ENCODE results near the gene STIM1.

STIM1 gene

DNA sequence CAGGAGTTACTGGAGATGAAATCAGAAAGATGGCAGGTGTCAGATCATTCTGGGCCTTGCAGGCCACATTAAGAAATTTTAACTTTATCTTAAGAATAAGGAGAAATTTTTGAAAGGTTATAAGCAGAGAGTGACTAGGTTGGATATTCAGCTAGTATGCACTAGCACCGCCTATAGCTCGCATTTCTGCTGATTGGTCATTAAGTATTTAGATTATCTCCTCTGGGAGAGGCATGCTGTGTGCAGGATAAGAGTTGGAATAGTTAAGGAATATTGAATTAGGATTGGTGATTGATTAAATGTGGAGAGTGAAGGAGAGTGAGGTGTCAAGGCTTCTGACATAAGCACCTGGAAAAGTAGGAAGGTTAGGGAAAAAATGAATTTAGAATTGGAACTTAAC is 100.6 kb downstream of the STIM1 start:
- DNase-seq, result no peak

DNA sequence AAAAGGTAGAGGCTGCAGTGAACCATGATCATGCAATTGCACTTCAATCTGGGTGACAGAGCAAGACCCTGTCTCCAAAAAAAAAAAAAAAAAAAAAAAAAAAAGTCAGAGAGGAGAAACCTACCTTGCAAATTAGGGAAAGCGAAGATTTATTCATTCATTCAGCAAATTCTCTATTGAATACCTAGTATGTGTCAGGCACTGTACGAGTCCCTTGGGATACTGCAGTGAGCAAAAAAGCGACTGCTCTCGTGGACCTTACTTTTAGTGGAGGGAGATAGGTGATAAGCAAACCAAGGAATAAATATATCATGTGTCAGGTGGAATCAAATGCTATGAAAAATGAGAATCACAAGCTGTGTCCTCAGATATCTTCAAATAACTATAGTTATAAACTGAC is 101.3 kb downstream of the STIM1 start:
- no peak for DNase-seq

DNA sequence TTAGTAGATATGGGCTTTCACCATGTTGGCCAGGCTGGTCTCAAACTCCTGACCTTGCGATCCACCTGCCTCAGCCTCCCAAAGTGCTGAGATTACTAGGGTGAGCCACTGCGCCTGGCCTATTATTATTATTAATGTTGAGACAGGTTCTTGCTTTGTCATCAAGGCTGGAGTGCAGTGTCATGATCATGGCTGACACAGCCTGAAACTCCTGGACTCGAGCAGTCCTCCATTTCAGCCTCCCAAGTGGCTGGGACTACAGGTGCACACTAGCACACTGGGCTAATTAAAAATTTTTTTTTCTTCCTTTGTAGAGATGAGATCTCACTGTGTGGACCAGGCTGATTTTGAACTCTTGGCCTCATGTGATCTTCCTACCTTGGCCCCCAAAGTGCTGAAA is 102.0 kb downstream of the STIM1 start:
- no peak for DNase-seq

DNA sequence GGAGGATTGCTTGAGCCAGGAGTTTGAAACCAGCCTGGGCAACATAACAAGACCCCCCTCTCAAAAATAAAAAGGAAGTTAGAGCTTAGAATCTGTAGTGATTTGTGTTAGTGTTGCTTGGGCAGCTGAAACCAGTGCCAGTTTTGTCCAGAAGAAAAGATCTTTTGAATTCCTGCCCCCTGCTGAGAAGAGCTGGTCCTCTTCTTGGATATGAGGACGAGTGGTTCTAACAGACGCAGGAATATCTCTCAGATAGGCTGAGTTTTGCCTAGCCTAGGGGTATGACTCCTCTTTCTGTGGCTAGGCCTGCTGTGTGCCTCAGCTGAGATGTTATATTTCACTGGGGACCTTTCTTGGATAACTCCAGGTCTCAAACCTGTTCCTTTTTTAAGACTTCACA is 102.8 kb downstream of the STIM1 start:
- DNase-seq, result no peak

DNA sequence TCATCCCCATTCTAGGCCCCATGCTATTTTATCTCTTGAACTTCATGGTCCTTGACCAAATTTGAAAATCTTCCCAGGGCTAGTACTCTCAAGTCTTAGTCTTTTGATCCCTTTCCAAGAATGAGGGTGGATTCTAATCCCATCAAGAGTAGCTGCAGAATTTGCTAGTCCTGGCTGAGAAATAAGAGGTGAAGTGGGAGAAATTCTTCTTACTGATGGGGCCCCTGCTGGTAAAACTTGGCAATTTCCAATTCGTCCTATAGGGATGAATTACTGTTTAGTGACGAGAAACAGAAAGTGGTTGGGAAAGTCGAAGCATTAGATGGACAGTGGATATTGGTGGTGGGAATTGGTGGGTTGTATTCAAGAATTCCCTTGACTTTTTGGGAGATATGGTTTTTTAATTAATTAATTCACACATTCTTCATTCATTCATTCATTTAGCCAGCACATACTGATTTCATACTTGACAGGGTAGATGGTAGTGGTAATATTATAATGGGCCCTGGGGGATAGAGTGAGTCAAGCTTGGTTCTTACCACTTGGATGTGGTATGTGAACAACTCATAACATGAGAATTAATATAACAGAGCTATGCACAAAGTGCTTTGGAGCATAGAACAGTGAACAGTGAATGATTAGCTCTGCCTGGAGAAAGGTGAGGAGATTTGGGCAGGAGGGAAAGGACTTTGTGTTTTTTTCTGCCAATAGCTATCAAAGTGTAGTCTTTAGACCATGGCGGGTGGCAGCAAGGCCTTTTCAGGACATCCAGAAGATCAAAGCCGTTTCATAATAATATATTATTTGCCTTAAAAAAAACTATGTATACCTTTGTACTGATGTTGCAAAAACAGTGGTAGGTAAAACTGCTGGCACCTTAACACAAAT is 103.8 kb downstream of the STIM1 start:
- no peak for DNase-seq

DNA sequence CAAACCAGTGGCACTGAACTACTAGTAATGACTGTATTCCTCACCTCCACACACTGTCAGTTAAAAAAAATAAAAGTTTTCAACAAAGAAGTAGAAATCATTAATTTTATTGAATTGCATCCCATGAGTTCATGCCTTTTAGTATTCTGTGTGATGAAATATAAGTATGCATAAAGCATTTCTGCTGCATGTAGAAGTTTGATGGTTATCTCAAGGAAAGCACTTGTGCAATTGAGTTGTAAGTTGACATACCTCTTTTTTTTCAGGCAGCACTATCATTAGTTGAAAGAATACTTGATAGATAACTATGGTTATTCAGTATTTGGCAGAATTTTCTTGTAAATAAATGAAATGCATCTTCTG is 104.4 kb downstream of the STIM1 start:
- no peak for DNase-seq

DNA sequence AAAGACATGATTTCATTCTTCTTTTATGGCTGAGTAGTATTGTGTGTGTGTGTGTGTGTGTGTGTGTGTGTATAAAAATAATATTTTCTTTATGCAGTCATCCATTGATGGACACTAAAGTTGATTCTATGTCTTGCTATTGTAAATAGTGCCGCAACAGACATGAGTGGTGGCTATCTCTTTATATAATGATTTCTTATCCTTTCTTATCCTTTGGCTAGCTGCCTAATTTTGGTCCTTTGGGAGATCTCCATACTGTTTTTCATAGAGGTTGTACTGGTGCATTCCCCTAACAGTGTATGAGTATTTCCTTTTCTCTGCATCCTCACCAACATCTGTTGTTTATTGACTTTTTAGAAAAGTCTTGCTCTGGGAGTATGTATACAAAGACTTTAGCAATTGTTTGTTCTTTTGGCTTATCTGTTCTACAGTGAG is 107.0 kb downstream of the STIM1 start:
- DNase-seq, result no peak

DNA sequence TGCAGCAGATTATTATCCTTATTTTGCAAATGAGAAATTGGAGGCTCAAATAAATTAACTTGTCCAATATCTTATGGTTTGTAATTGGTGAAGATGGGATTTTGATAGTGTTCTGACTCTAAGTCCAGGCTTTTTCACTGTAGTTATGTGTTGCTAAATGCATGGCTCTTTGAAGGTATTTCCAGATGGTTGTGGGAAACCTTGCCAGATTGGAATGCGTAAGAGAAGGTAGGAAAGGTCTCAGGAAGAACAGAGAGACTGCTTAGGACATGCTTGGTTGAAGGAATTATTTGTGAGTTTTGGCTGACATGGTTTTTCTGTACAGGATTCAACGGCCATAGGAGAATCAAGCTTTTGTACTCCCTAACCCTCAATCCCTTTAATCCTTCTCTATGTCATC is 108.6 kb downstream of the STIM1 start:
- DNase-seq, result no peak

DNA sequence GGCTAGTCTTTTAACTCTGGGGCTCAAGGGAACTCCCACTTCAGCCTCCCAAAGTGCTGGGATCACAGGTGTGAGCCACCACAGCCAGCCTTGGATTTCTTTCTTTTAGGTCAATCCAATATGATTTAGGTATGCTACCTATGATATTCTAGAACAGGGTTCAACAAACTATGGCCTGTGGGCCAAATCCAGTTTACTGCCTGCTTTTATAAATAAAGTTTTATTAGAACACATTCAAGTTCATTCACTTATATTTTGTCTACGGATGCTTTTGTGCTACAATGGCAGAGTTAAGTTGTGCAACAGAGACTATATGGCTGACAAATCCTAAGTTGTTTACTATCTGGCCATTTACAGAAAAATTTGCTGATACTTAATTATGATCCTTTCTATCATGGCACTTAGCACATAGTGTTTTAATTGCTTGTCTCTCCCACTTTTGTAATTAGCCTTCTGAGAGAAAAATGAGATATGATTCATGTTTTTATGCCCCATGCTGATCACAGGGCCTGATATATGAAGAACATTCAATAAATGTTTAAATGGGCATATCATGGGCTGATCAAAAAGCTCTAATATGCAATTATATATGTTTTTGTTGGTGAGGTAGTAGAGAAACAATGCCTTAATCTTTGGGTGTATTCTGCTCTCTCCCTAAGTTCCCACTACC is 109.6 kb downstream of the STIM1 start:
- no peak for DNase-seq

DNA sequence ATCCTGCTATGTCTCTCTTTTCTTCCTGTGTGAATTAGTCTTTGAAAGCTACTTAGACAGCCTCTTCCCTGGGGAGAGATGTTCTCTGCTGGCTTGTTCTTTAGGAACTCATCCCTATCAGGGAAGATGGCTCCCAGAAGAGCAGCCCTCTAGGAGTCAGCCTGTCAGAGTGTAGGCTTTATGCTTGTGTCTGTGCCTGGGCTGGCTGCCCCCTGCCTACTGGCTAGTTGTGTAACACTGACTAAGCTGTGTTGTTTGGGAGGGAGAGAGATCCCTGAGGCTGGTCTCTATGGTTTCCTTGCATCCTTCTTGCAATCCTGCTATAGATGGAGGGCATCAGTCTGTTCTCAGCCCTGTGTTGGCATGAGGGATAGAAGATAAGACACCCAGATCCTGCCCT is 112.2 kb downstream of the STIM1 start:
- DNase-seq, result no peak

DNA sequence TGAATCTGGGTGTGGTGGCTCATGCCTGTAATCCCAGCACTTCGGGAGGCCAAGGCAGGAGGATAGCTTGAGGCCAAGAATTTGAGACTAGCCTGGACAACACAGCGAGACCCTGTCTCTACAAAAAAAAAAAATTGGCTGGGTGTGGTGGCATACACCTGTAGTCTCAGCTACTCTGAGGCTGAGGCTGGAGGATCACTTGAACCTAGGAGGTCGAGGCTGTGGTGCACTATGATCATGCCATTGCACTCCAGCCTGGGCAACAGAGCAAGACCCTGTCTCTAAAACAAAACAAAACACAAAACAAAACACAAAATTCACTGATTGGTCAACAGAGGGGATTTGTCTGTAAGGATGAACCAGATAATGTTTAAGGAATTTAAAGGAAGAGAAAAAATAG is 113.7 kb downstream of the STIM1 start:
- DNase-seq, result no peak

DNA sequence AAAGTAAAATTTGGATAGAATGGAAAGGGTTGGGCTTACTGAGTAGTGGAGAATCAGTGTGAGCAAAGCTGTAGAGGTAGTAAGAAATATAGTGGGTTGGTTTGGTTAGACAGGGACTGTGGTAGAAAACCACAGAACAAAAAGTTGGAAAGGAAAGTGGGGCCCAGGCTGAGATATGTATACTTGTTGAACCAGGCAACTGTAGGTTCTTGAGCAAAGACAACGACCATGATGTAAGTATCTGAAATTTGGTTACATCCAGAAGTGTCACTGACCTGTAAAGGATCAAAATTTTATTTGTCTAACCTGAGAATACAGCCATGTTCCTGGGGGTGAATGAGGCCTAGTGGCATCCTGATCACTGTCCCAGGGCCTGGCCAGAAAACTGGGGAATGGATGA is 114.1 kb downstream of the STIM1 start:
- no peak for DNase-seq

DNA sequence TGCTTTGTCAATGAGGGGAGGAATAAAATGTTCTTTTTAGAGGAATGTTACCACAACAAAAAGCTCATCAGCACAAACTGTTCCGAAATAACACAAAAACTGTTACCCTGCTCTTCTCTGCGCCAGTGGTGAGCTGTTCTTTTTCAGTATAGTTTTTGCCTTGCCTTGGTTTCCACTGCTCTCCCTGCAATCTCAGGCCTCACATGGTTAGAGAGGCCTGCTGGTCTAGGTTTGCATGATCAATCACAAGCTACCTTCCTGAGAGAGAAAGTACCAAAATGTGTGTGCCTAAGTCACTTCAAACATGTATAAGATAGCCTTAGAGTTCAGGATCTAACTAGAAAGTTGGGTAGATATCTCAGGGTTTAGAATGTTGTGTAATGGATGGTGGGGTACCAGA is 114.6 kb downstream of the STIM1 start:
- no peak for DNase-seq

DNA sequence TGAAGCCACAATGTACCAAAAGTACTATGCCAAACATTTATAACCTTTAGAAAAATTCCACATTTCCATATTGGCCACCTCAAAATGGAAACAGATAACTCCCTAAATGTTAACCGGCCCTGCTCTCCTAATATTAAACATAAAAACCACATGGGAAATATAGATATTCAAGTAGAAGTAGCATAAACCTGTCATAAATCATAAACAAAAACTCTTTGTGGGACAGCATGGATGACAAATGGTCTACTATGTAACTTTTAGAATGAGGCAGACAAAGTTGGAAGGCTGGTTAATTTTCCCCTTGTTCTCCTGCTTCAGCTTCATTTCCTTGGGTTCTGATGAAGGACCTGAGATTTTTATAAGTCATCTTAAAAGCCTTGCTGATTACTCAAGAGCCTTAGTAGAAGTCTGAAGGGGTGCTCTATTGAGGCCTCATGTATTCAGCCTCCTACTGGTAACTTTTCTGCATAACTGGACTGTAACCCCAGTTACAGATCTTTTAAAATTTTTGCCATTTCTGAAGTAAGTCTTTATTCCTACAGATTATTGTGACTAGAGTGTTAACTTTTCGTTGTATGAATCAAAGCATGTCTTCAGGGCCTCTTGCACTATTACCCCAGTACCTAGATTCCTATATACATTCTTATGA is 116.4 kb downstream of the STIM1 start:
- DNase-seq, result no peak

DNA sequence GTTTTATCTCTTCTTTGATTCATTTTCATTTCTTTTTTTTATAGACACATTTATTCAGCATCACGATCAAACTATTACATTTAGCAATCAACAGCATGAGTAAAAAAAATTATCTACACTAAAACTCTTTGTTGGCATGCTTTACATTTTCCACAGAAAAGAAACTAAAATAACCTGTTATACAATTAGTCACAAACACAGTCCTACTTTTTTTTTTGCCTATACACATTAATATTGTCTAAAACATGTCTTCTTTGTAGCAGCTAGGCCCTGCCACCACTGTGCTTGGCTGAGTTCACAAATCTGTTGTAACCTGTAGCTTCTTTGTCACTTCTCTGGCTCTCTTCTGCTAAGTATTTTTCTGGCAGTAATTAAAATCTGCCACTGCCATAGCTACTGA is 117.0 kb downstream of the STIM1 start:
- no peak for DNase-seq

DNA sequence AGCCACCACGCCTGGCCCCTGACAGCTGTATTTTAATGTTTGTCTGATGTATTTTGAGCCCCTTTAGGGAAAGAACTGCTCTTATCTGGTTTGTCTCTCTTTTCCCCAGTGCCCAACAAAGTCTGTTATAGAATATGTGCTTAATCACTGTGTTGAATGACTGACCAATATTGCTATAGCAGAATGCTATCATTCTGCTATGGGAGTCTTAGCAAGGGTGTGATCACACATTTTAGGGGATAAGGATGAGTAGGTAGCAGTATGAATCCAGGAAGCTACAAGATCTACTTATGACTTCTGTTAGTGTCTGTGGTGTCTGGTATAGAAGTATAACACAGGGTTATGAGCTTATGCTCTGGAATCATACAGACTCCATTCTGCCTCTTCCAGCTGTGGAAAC is 121.6 kb downstream of the STIM1 start:
- DNase-seq, result no peak

DNA sequence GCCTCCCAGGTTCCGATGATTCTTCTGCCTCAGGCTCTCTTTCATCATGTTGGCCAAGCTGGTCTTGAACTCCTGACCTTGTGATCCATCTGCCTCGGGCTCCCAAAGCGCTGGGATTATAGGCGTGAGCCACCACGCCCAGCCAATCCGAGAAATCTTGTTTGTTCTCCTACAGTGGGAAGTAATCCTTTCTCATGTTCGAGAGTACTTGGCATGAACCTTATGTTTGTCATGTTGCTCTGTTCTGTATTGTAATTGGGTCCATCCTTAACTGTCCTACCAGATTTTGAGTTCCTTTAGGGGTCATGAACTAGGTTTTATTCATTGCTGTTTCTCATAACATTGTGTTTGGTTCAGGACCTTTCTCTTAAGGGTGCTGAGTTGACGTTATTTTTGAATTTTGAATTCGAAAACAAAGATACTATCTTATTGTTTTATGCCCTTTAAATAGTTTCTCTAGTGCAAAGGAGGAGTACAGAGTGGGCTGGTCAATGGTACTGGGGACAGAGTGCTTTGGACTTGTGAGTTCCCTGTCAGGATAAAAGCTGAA is 125.7 kb downstream of the STIM1 start:
- no peak for DNase-seq

DNA sequence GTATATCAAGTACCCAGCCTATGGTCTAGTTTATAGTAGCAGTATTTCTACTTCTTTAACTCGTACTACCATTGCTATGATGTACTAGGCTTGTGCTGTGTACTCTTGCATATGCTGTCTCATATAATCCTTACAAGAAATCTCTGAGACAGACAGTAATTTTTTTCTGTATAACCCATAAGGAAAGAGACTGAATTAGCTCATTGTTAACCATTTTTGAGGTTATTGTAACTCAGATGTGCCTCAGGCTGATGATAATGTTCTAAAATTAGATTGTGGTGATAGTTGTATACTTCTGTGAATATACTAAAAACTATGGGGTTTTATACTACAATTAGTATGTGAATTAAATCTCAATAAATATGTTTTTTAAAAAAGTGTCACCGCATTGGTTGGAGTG is 127.0 kb downstream of the STIM1 start:
- DNase-seq, result no peak

DNA sequence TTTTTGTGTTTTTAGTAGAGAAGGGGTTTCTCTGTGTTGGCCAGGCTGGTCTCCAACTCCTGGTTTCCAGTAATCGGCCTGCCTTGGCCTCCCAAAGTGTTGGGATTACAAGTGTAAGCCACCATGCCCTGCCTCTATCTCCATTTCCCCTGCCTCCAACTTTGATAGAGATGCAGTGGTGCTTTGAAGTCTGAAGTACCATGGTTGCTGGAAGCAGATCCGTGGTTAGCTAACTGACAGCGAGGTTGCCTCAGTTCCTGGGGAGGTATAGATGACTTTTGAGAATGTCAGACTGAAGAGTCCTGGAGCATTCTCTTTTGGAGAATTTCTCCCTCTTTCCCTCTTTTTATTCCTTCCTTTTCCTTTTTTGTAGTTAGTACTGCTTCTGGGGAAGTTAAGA is 127.6 kb downstream of the STIM1 start:
- DNase-seq, result no peak

DNA sequence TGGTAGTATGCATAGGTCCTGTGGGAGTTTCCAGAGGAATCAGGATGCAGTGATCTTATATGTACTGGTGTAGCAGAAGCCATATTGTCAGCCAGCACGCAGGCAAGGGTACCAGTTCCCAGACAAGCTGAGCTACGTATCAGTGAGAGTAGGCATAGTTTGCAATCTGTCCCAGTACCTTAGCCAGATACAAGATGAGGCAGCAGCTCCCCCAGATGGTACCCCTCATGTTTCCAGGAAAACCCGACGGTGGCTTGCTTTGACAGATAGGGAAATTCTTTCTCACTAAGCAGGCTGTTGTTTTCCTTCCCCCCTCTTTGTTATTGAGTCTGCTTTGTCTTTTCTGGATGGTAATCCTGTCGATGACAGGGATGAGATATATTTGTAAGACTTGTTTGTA is 129.4 kb downstream of the STIM1 start:
- DNase-seq, result no peak

DNA sequence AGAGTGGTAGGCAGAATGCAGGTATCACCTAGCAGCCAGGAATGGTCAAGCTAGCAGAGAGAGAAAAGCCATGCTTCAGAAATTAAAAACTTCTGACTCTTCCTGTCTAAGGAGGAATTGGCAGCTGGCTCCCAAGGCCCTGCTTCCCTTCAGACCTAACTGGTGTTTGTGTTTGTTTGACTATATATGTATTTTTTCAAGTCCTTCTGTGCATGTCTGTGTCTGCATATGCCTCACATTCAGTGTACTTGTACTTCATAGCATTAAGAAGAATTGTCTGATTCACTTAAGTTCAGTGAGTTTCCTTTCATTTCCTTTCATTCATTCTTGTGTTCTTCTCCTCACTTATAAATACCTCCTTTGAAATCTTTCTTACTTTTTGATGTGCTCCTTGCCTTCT is 130.2 kb downstream of the STIM1 start:
- DNase-seq, result no peak

DNA sequence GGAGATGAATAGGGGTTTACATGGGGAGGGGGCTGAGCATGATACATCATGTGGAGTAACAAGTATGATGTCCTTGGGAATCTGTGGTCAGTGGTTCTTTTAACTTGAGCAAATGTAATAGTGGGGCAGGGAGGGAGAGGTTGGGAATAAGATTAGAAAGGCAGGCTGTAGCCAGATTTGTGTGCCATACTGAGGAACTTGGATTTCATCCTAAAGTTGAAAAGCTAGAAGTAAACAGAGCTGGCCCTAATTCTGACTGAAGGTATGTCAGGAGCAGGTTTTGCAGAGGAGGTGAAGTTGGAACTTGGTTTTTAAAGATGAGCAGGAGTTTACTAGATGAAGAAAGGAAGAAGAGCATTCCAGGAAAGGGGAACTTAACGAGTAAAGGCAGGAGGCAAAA is 130.8 kb downstream of the STIM1 start:
- no peak for DNase-seq

DNA sequence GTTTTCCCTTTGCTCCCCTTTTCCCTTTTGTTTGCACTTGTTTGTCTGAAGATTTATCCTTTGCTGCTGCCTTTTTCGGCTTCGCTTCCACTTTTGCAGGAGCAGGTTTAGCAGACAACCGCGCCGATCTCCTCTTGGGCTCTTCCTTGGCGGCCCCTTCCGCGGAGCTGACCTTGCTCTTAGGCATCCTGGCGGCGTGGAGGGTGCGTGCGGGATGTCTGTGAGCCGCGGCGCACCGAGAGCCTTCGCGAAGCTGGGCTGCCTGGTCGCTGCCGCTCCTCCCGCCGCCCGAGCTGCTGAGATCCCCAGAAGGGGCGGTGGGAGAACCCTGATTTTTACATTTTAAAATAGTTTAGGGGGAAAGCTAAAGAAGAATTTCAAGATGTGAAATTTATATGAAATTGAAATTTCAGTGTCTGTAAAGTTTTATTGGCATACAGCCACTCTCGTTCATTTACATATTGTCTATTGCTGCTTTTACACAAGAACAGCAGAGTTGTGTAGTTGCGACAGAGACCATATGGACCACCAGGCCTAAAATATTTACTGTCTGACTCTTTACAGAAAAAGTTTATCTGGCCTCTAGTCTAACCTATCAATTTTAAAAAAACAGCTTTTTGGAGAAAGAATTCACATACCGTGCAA is 133.9 kb downstream of the STIM1 start:
- DNase-seq, result no peak
